Nephron (organoid): ENCODE measurements around the gene ELL2.

Experiments used
- H3K27ac Mint-ChIP-seq, 3 experiments: 2 replicates each; pipeline ENCODE4 v1.8.0; 2020; ENCODE audit warnings: mixed read lengths in 3 of 3, mild to moderate bottlenecking in 2 of 3, moderate library complexity in 1 of 3
- H3K27me3 Mint-ChIP-seq: 2 replicates; pipeline ENCODE4 v1.8.0; 2021; ENCODE audit warnings: low read depth, mild to moderate bottlenecking, moderate library complexity, mixed read lengths
- H3K36me3 Mint-ChIP-seq: 2 replicates; pipeline ENCODE4 v1.8.0; 2020; ENCODE audit warnings: low read depth, mixed read lengths
- H3K4me1 Mint-ChIP-seq: 2 replicates; pipeline ENCODE4 v1.8.0; 2020; ENCODE audit warnings: mixed read lengths
- H3K4me3 Mint-ChIP-seq, 3 experiments: 2 replicates each; pipeline ENCODE4 v1.8.0; 2020; ENCODE audit warnings: mild to moderate bottlenecking in 3 of 3, mixed read lengths in 3 of 3, moderate library complexity in 2 of 3
- H3K9me3 Mint-ChIP-seq: 2 replicates; pipeline ENCODE4 v1.8.0; 2020; ENCODE audit warnings: mixed read lengths
- TF ChIP-seq, protein P1 (sequence below), 3 experiments: fragments of 200-600 bp; sonication (generic); IDR thresholded peaks; one replicate each; pipeline ENCODE4 v1.5.0; 2021; ENCODE audit warnings: antibody characterized with exemption in 3 of 3; ENCODE audit not compliant: unreplicated experiment in 3 of 3

ELL2 gene

DNA sequence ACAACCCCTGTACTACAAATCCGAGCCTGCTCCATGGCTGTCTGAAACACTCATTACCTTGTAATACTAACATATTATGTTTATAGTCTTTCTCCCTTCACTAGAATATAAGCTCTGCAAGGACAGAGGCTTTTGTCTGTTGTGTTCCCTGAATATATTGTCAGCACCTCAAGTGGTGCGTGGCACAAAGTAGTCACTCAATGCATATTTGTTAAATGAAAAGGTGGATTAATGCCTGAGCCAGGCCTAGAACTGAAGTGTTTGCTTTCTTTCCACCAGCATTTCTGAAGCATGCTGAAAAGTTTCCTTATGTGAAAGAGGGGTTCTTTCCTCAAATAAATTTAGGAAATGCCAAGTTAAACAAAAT, 36.3 kb downstream of the ELL2 start:
- H3K27me3 Mint-ChIP-seq, result no peaks in the 10 kb centered on the region
- peaks cover 9% of the 10 kb centered on the region for H3K4me1 Mint-ChIP-seq
- no peak overlapping the region for H3K27ac Mint-ChIP-seq
- H3K9me3 Mint-ChIP-seq, result no peaks in the 10 kb centered on the region
- no peaks in the 10 kb centered on the region for H3K36me3 Mint-ChIP-seq
- H3K4me3 Mint-ChIP-seq, result no peak overlapping the region
- TF ChIP-seq, protein P1, sequence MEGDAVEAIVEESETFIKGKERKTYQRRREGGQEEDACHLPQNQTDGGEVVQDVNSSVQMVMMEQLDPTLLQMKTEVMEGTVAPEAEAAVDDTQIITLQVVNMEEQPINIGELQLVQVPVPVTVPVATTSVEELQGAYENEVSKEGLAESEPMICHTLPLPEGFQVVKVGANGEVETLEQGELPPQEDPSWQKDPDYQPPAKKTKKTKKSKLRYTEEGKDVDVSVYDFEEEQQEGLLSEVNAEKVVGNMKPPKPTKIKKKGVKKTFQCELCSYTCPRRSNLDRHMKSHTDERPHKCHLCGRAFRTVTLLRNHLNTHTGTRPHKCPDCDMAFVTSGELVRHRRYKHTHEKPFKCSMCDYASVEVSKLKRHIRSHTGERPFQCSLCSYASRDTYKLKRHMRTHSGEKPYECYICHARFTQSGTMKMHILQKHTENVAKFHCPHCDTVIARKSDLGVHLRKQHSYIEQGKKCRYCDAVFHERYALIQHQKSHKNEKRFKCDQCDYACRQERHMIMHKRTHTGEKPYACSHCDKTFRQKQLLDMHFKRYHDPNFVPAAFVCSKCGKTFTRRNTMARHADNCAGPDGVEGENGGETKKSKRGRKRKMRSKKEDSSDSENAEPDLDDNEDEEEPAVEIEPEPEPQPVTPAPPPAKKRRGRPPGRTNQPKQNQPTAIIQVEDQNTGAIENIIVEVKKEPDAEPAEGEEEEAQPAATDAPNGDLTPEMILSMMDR (IDR thresholded peaks at IDR 0.05; ENCODE audit: unreplicated experiment in 3 of 3), result no peak

DNA sequence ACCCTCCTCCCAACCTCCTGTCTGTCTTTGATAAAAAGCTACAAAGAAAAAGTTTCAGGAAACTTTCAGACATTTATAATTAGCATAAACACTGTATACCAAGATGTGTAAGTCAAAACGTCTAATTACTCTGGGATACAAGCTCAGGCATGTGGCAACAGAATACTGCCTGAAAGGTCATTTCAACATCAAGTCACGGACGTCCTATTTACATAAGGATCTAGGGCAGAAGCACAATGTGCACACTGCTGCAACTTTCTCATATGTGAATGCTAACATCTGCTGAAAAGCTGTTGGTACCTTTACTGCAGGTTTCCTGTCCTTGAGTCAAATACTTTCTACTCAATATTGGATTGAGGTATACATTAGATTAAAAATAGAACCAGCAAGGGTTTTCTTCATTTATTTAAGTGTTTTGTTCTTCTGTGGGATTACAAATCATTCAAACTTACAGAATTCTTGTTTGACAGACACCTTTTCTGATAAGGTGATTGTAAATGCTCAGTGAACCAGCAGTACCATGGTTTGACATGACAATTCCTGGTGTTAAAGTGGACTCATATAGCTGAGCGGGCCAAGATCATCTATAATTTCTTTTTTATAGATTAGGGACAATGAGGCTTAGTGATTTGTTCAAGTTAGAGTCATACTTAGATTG, 36.8 kb downstream of the ELL2 start:
- peaks cover 9% of the 10 kb centered on the region for H3K4me1 Mint-ChIP-seq
- H3K9me3 Mint-ChIP-seq, result no peaks in the 10 kb centered on the region
- peak overlapping the region in 2 of 3 experiments; percentile 54 to 85 for H3K27ac Mint-ChIP-seq
- H3K4me3 Mint-ChIP-seq, result no peak overlapping the region
- TF ChIP-seq, protein P1 (IDR thresholded peaks at IDR 0.05; ENCODE audit: unreplicated experiment in 3 of 3), result no peak
- no peaks in the 10 kb centered on the region for H3K27me3 Mint-ChIP-seq
- no peaks in the 10 kb centered on the region for H3K36me3 Mint-ChIP-seq

DNA sequence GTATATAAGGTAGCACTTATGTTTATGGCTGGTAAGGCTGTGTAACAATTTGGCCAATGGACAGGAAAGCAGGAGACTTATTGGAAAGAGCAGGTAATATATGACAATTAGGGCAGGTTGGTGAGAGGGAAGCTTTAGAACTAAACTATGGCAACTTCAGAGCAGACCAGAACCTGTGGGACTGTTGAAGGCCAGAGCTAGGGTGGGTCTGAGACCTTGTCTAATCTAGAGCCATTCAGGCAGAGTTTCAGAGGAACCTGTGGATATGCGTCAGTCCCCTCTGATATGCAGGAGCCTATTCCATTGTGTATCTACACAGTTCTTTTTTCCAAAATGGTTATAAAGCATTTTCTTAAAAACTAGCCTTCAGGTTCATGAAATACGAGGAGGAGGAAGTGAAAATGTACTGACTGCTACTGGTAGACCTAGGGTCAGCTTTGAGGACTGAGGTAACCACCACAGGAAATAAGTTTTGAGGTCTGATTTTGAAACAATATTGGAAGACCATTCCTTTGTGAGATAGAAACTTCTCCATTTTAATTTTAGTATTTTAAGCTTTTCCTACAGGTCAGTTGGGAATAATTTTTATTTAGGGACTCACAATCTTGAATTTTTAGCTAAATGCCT, 37.6 kb downstream of the ELL2 start:
- Mint-ChIP-seq H3K36me3 (no peaks in the 10 kb centered on the region), H3K4me1 (peaks cover 9% of the 10 kb centered on the region)
- TF ChIP-seq, protein P1 (IDR thresholded peaks at IDR 0.05; ENCODE audit: unreplicated experiment in 3 of 3), result no peak

DNA sequence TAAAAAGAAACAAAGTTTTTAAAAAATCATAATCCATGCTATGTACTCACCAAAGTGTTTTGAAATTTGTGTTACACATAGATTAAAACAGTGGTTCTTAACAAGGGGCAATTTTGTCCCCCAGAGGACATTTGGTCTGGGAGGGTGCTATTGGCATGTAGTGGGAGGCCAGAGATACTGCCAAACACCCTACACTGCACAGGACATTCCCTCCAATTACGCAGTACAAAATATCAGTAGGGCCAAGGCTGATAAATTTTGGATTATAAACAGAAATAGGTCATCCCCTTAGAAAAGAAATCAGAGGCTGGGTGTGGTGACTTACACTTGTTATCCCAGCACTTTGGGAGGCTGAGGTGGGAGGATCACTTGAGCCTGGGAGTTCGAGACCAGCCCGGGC, 38.9 kb downstream of the ELL2 start:
- no peaks in the 10 kb centered on the region for H3K9me3 Mint-ChIP-seq

More for the DNA sequence above, 37.6 kb downstream of the ELL2 start:
- H3K4me3 Mint-ChIP-seq, result no peak overlapping the region
- no peaks in the 10 kb centered on the region for H3K9me3 Mint-ChIP-seq
- H3K27me3 Mint-ChIP-seq, result no peaks in the 10 kb centered on the region
- peak overlapping the region in 1 of 3 experiments; percentile 41 for H3K27ac Mint-ChIP-seq

DNA sequence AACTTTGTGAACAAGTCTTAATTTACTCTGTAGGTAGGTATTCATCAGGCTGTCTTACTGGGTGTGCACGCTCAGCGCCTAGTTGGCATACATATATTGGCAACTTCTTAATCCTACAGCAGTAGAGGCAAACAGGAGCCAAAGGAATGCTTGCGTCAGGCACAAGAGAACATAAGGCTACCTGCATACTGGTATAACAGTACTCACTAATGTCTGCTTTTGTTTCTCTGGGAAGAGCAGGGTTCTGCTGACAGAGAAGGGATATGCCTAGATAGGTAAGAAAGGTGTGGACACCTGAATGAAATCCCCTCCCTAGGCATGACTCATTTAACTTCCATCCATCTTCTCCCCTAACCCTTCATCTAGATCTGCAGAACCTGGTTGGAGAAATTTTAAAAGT, 40.1 kb downstream of the ELL2 start:
- TF ChIP-seq, protein P1 (IDR thresholded peaks at IDR 0.05; ENCODE audit: unreplicated experiment in 3 of 3), result no peak
- Mint-ChIP-seq H3K36me3 (no peaks in the 10 kb centered on the region), H3K4me1 (no peaks in the 10 kb centered on the region), H3K4me3 (no peak overlapping the region), H3K27me3 (no peaks in the 10 kb centered on the region), H3K9me3 (no peaks in the 10 kb centered on the region), H3K27ac (no peak overlapping the region)

More for the DNA sequence above, 38.9 kb downstream of the ELL2 start:
- Mint-ChIP-seq H3K27ac (no peak overlapping the region), H3K4me3 (no peak overlapping the region), H3K4me1 (peaks cover 2% of the 10 kb centered on the region), H3K36me3 (no peaks in the 10 kb centered on the region), H3K27me3 (no peaks in the 10 kb centered on the region)
- TF ChIP-seq, protein P1 (IDR thresholded peaks at IDR 0.05; ENCODE audit: unreplicated experiment in 3 of 3), result no peak

DNA sequence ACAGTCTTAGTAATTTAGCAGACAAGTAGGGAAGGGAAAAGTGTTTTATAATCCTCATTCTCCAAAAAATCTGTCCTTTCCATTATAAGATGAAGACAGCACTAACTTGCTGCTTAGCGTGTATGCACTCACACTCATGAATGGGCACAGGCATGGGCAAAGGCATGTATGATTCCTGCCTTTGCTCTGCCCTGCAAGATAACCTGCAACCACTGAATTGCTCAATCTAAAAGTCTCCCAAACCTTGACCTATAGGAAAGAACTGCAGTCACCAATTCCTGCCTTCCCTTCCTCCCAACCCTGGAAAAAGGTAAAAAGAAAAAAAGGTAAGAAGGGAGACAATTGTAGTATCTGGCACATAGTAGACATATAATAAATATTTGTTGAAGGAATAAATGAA, 40.8 kb downstream of the ELL2 start:
- no peaks in the 10 kb centered on the region for H3K4me1 Mint-ChIP-seq
- H3K27ac Mint-ChIP-seq, result no peak overlapping the region
- H3K27me3 Mint-ChIP-seq, result no peaks in the 10 kb centered on the region
- no peak overlapping the region for H3K4me3 Mint-ChIP-seq
- no peaks in the 10 kb centered on the region for H3K36me3 Mint-ChIP-seq
- no peaks in the 10 kb centered on the region for H3K9me3 Mint-ChIP-seq
- TF ChIP-seq, protein P1 (IDR thresholded peaks at IDR 0.05; ENCODE audit: unreplicated experiment in 3 of 3), result no peak
